ENCODE data around the gene EEF2KMT. TPM values are rescaled to one million over a fixed set of nuclear protein-coding genes. Genes with fewer than 3 reads are reported as not detected.
"Not testable (repeated sequence)": the region's sequence is repeated elsewhere in the genome, so short reads cannot be mapped to it uniquely, and the experiment has no call there.

Gene EEF2KMT
- total RNA-seq, 2 experiments from 2014 or later = 10.4 to 16.7 TPM

- CTCF ChIA-PET = interaction anchor here (2.9 kb wide), 1 partner anchor 29 kb away, joined by 12 read pairs; no protein-coding TSS in a partner anchor
- not testable (repeated sequence) for ATAC-seq; H3K27ac Mint-ChIP-seq; H3K36me3 Mint-ChIP-seq; H3K9me3 Mint-ChIP-seq (ENCODE audit: low read depth); DNase-seq; H3K4me3 Mint-ChIP-seq; H3K27me3 Mint-ChIP-seq
- H3K4me1 Mint-ChIP-seq = peaks cover 13% of the 10 kb centered on the region
These were observed 11.9 kb downstream of the EEF2KMT start for GRCh38 chr16:5085716-5086115.

- peak; percentile 72 for DNase-seq
- not testable (repeated sequence) for ATAC-seq; H3K4me3 Mint-ChIP-seq; H3K9me3 Mint-ChIP-seq (ENCODE audit: low read depth); H3K27ac Mint-ChIP-seq; H3K27me3 Mint-ChIP-seq
- H3K4me1 Mint-ChIP-seq = peaks cover 13% of the 10 kb centered on the region
- CTCF ChIA-PET = interaction anchor here (1.0 to 2.9 kb wide), 9 partner anchors 10 to 128 kb away, joined by 3 to 12 read pairs (median 4); partner anchors contain the start of gene NAGPA
- peaks cover 11% of the 10 kb centered on the region for H3K36me3 Mint-ChIP-seq
These were observed 12.8 kb downstream of the EEF2KMT start for GRCh38 chr16:5084802-5085201.

- not testable (repeated sequence) for ATAC-seq; H3K4me3 Mint-ChIP-seq; DNase-seq; H3K27me3 Mint-ChIP-seq; H3K9me3 Mint-ChIP-seq (ENCODE audit: low read depth)
- H3K4me1 Mint-ChIP-seq = peaks cover 13% of the 10 kb centered on the region
- H3K27ac Mint-ChIP-seq = peak overlapping the region; percentile 32
- peaks cover 11% of the 10 kb centered on the region for H3K36me3 Mint-ChIP-seq
- CTCF ChIA-PET = interaction anchor here (1.0 to 2.9 kb wide), 9 partner anchors 9 to 127 kb away, joined by 3 to 12 read pairs (median 4); partner anchors contain the start of gene NAGPA
These were observed 13.4 kb downstream of the EEF2KMT start for GRCh38 chr16:5084099-5084731.

- not testable (repeated sequence) for H3K27me3 Mint-ChIP-seq
These were observed 13.9 kb downstream of the EEF2KMT start for GRCh38 chr16:5083646-5084045.

GRCh38 chr16:5080996-5081395, 16.6 kb downstream of the EEF2KMT start:
- not testable (repeated sequence) for H3K27me3 Mint-ChIP-seq; H3K9me3 Mint-ChIP-seq (ENCODE audit: low read depth); H3K27ac Mint-ChIP-seq; H3K4me3 Mint-ChIP-seq; DNase-seq; ATAC-seq
- Mint-ChIP-seq H3K4me1 (peaks cover 13% of the 10 kb centered on the region), H3K36me3 (peaks cover 17% of the 10 kb centered on the region)
- CTCF ChIA-PET = interaction anchor here (2.1 kb wide), 1 partner anchor 10 kb away, joined by 9 read pairs; the partner anchor contains the start of gene ALG1

More at GRCh38 chr16:5083646-5084045, 13.9 kb downstream of the EEF2KMT start:
- H3K27ac Mint-ChIP-seq; ATAC-seq; H3K9me3 Mint-ChIP-seq (ENCODE audit: low read depth); H3K4me3 Mint-ChIP-seq; DNase-seq: not testable (repeated sequence)
- peaks cover 11% of the 10 kb centered on the region for H3K36me3 Mint-ChIP-seq
- H3K4me1 Mint-ChIP-seq = peaks cover 13% of the 10 kb centered on the region
- CTCF ChIA-PET = interaction anchor here (1.1 to 2.9 kb wide), 2 partner anchors 27 to 127 kb away, joined by 3 to 12 read pairs; no protein-coding TSS in a partner anchor

GRCh38 chr16:5080461-5080860, 17.1 kb downstream of the EEF2KMT start:
- CTCF ChIA-PET; ATAC-seq; H3K27ac Mint-ChIP-seq; H3K4me3 Mint-ChIP-seq; H3K9me3 Mint-ChIP-seq (ENCODE audit: low read depth); DNase-seq; H3K27me3 Mint-ChIP-seq: not testable (repeated sequence)
- Mint-ChIP-seq H3K4me1 (peaks cover 13% of the 10 kb centered on the region), H3K36me3 (peaks cover 20% of the 10 kb centered on the region)

- Mint-ChIP-seq H3K36me3 (peaks cover 23% of the 10 kb centered on the region), H3K4me3 (no peak overlapping the region), H3K4me1 (peaks cover 14% of the 10 kb centered on the region), H3K27me3 (no peaks in the 10 kb centered on the region), H3K27ac (no peak overlapping the region), H3K9me3 (ENCODE audit: low read depth) (no peaks in the 10 kb centered on the region)
- no peak for DNase-seq
- CTCF ChIA-PET = no interaction called here
- no peak for ATAC-seq
These were observed 19.0 kb downstream of the EEF2KMT start for GRCh38 chr16:5078626-5079025.

- H3K36me3 Mint-ChIP-seq = peaks cover 21% of the 10 kb centered on the region
- H3K4me3 Mint-ChIP-seq = no peak overlapping the region
- peaks cover 23% of the 10 kb centered on the region for H3K4me1 Mint-ChIP-seq
- no peak for DNase-seq
- no peaks in the 10 kb centered on the region for H3K27me3 Mint-ChIP-seq
- CTCF ChIA-PET = interaction anchor here (0.7 to 2.4 kb wide), 2 partner anchors 15 to 371 kb away, joined by 3 to 8 read pairs; no protein-coding TSS in a partner anchor
- H3K27ac Mint-ChIP-seq = no peak overlapping the region
- ATAC-seq = no peak
- H3K9me3 Mint-ChIP-seq (ENCODE audit: low read depth) = no peaks in the 10 kb centered on the region
These were observed 20.3 kb downstream of the EEF2KMT start for GRCh38 chr16:5077304-5077703.

GRCh38 chr16:5075637-5076036, 22.0 kb downstream of the EEF2KMT start:
- peaks cover 28% of the 10 kb centered on the region for H3K4me1 Mint-ChIP-seq
- no peak overlapping the region for H3K27ac Mint-ChIP-seq
- CTCF ChIA-PET = interaction anchor here (1.2 to 2.4 kb wide), 3 partner anchors 9 to 19 kb away, joined by 4 to 8 read pairs (median 7); no protein-coding TSS in a partner anchor
- no peak for DNase-seq
- peaks cover 3% of the 10 kb centered on the region for H3K9me3 Mint-ChIP-seq (ENCODE audit: low read depth)
- H3K27me3 Mint-ChIP-seq = no peaks in the 10 kb centered on the region
- H3K4me3 Mint-ChIP-seq = no peak overlapping the region
- no peak for ATAC-seq
- peaks cover 21% of the 10 kb centered on the region for H3K36me3 Mint-ChIP-seq

- ATAC-seq; DNase-seq; H3K9me3 Mint-ChIP-seq (ENCODE audit: low read depth); H3K4me3 Mint-ChIP-seq; H3K27me3 Mint-ChIP-seq; H3K27ac Mint-ChIP-seq: not testable (repeated sequence)
- CTCF ChIA-PET = interaction anchor here (0.6 to 2.1 kb wide), 3 partner anchors 11 to 20 kb away, joined by 3 to 7 read pairs (median 4); no protein-coding TSS in a partner anchor
- Mint-ChIP-seq H3K4me1 (peaks cover 28% of the 10 kb centered on the region), H3K36me3 (peaks cover 20% of the 10 kb centered on the region)
These were observed 23.8 kb downstream of the EEF2KMT start for GRCh38 chr16:5073771-5074170.

GRCh38 chr16:5073279-5073629, 24.3 kb downstream of the EEF2KMT start:
- no peaks in the 10 kb centered on the region for H3K27me3 Mint-ChIP-seq
- peaks cover 28% of the 10 kb centered on the region for H3K4me1 Mint-ChIP-seq
- peak overlapping the region; percentile 98 for H3K4me3 Mint-ChIP-seq
- ATAC-seq (no peak), DNase-seq (no peak)
- H3K9me3 Mint-ChIP-seq (ENCODE audit: low read depth) = peaks cover 3% of the 10 kb centered on the region
- CTCF ChIA-PET = interaction anchor here (0.6 to 2.3 kb wide), 3 partner anchors 11 to 19 kb away, joined by 3 to 8 read pairs (median 7); no protein-coding TSS in a partner anchor
- peak overlapping the region; percentile 24 for H3K27ac Mint-ChIP-seq
- H3K36me3 Mint-ChIP-seq = peaks cover 20% of the 10 kb centered on the region

GRCh38 chr16:5072334-5073278, 25.0 kb downstream of the EEF2KMT start:
- H3K9me3 Mint-ChIP-seq (ENCODE audit: low read depth) = peaks cover 3% of the 10 kb centered on the region
- CTCF ChIA-PET = interaction anchor here (1.0 to 3.1 kb wide), 6 partner anchors 9 to 116 kb away, joined by 3 to 9 read pairs (median 6); no protein-coding TSS in a partner anchor

More at GRCh38 chr16:5072334-5073278, 25.0 kb downstream of the EEF2KMT start:
- Mint-ChIP-seq H3K4me1 (peaks cover 28% of the 10 kb centered on the region), H3K36me3 (peaks cover 20% of the 10 kb centered on the region), H3K27ac (peak overlapping the region; percentile 96), H3K27me3 (no peaks in the 10 kb centered on the region), H3K4me3 (peak overlapping the region; percentile 98)
- ATAC-seq (no peak), DNase-seq (no peak)
